PC-9 (cell line): Measurements from ENCODE around the gene SPRED2. TPM values are rescaled to one million over a fixed set of nuclear protein-coding genes. Genes with fewer than 3 reads are reported as not detected.
A peak's percentile ranks its signal among the peaks of the same experiment; 100 is the strongest.

Source experiments
- BruUV-seq: library from RNA; stranded (reverse); fragments of 400-500 nt; replicated peaks from 2 replicates; lab custom pipeline; 2021; lab: Mats Ljungman, UMichigan
- CTCF ChIA-PET: fragments of 300-600 bp; sonication (Branson Sonifier 250); formaldehyde crosslinking; loops from one replicate; lab custom pipeline; 2022; ENCODE audit warnings: antibody characterized with exemption; lab: Charles Lee
- POLR2A ChIA-PET: fragments of 300-600 bp; sonication (Branson Sonifier 250); formaldehyde crosslinking; loops from one replicate; lab custom pipeline; 2022; ENCODE audit warnings: antibody characterized with exemption; ENCODE audit not compliant: unreplicated experiment; lab: Charles Lee
- DNase-seq, 2 experiments: peaks; one replicate each; pipeline versions ENCODE4 v3.0.0 to v3.0.0-alpha.2; 2015 to 2022; ENCODE audit warnings: mixed read lengths in 1 of 2
- H2AFZ ChIP-seq: fragments of 200-600 bp; sonication (generic); 2 replicates; pipeline ENCODE4 v1.8.1; 2017; ENCODE audit warnings: antibody characterized with exemption
- H3F3A ChIP-seq: fragments of 200-600 bp; sonication (generic); 2 replicates; pipeline ENCODE4 v1.8.1; 2017; ENCODE audit warnings: antibody characterized with exemption, mild to moderate bottlenecking, low read depth; ENCODE audit not compliant: insufficient read depth
- H3K27ac ChIP-seq: fragments of 200-600 bp; sonication (generic); 2 replicates; pipeline ENCODE4 v1.6.1; 2016; ENCODE audit warnings: mixed run types
- H3K27me3 ChIP-seq: fragments of 200-600 bp; sonication (generic); 2 replicates; pipeline ENCODE4 v1.6.1; 2016; ENCODE audit warnings: low read depth, mixed run types; ENCODE audit not compliant: insufficient read depth
- H3K36me3 ChIP-seq: fragments of 200-600 bp; sonication (generic); 2 replicates; pipeline ENCODE4 v1.6.1; 2016; ENCODE audit warnings: low read depth, mixed run types
- H3K4me1 ChIP-seq: fragments of 200-600 bp; sonication (generic); replicated peaks from 2 replicates; pipeline ENCODE4 v1.6.1; 2016; ENCODE audit warnings: mixed run types; ENCODE audit not compliant: insufficient read depth
- H3K4me2 ChIP-seq: fragments of 200-600 bp; sonication (generic); 2 replicates; pipeline ENCODE4 v1.6.1; 2017; ENCODE audit warnings: mixed run types
- H3K4me3 ChIP-seq: fragments of 200-600 bp; sonication (generic); 2 replicates; pipeline ENCODE4 v1.6.1; 2016; ENCODE audit warnings: mixed run types
- H3K79me2 ChIP-seq: fragments of 200-600 bp; sonication (generic); 2 replicates; pipeline ENCODE4 v1.6.1; 2017; ENCODE audit warnings: low read depth, mixed run types
- H3K9me2 ChIP-seq: fragments of 200-600 bp; sonication (generic); 2 replicates; pipeline ENCODE4 v1.8.1; 2017; ENCODE audit warnings: mild to moderate bottlenecking; ENCODE audit not compliant: insufficient read depth
- H3K9me3 ChIP-seq: fragments of 200-600 bp; sonication (generic); 2 replicates; pipeline ENCODE4 v1.8.1; 2016; ENCODE audit warnings: low read depth; ENCODE audit not compliant: insufficient read depth
- H4K20me1 ChIP-seq: fragments of 200-600 bp; sonication (generic); 2 replicates; pipeline ENCODE4 v1.8.1; 2017; ENCODE audit not compliant: insufficient read depth
- CTCF ChIP-seq: fragments of 200-600 bp; sonication (generic); conservative IDR thresholded peaks from 2 replicates; pipeline ENCODE4 v1.6.1; 2017; ENCODE audit warnings: mixed run types, antibody characterized with exemption, mild to moderate bottlenecking, moderate library complexity
- EZH2 ChIP-seq: fragments of 200-600 bp; sonication (generic); IDR thresholded peaks from 2 replicates; pipeline ENCODE4 v1.8.0; 2017; ENCODE audit warnings: antibody characterized with exemption, low read depth
- intact Hi-C: fragments of 100-400 bp; cut with micrococcal nuclease; formaldehyde crosslinking; loops from one replicate; pipeline ENCODE4 v1.10.0; 2022; ENCODE audit not compliant: unreplicated experiment
- total RNA-seq: library from RNA; stranded (reverse); gene quantifications from 2 replicates; pipeline ENCODE4 v1.2.3, GENCODE V29; 2021

Gene SPRED2
- total RNA-seq, 1 experiment from 2014 or later, result 33.6 TPM

GRCh38 chr2:65416321-65416720 is 16.1 kb downstream of the SPRED2 start:
- H3K27me3 ChIP-seq, result no peaks in the 10 kb centered on the region
- CTCF ChIA-PET, result no interaction called here
- BruUV-seq, result no TSS peak
- H3K36me3 ChIP-seq, result no peaks in the 10 kb centered on the region
- POLR2A ChIA-PET, result no interaction called here
- no peak for DNase-seq
- peak overlapping the region; percentile 9; the same call in 1 of the 2 replicates for H3K4me2 ChIP-seq
- no peaks in the 10 kb centered on the region for H3K9me2 ChIP-seq
- no peak overlapping the region for H3K4me3 ChIP-seq
- peaks cover 36% of the 10 kb centered on the region for H3K4me1 ChIP-seq
- H3F3A ChIP-seq, result peaks cover 17% of the 10 kb centered on the region; the same call in 1 of the 2 replicates
- no peak overlapping the region for H2AFZ ChIP-seq
- intact Hi-C loops, result no loop called here
- H4K20me1 ChIP-seq, result peaks cover 8% of the 10 kb centered on the region
- TF ChIP-seq CTCF (no peak), EZH2 (no peak)
- H3K9me3 ChIP-seq, result no peaks in the 10 kb centered on the region
- no peak overlapping the region for H3K27ac ChIP-seq
- H3K79me2 ChIP-seq, result peaks cover 100% of the 10 kb centered on the region

- Histone ChIP-seq H3K79me2 (peaks cover 98% of the 10 kb centered on the region), H2AFZ (no peak overlapping the region), H3K4me1 (peaks cover 25% of the 10 kb centered on the region), H3K36me3 (no peaks in the 10 kb centered on the region), H3K27ac (no peak overlapping the region), H3F3A (peaks cover 17% of the 10 kb centered on the region; the same call in 1 of the 2 replicates), H3K4me3 (no peak overlapping the region), H3K9me2 (no peaks in the 10 kb centered on the region), H3K9me3 (no peaks in the 10 kb centered on the region), H4K20me1 (peaks cover 14% of the 10 kb centered on the region), H3K4me2 (no peak overlapping the region), H3K27me3 (no peaks in the 10 kb centered on the region)
- no TSS peak for BruUV-seq
- ChIA-PET CTCF (no interaction called here), POLR2A (no interaction called here)
- intact Hi-C loops, result no loop called here
- peak in 1 of 2 experiments; percentile 16 for DNase-seq
- TF ChIP-seq EZH2, result no peak
Measured at GRCh38 chr2:65415091-65415490, 17.3 kb downstream of the SPRED2 start.

- H4K20me1 ChIP-seq, result peaks cover 17% of the 10 kb centered on the region
- H3K36me3 ChIP-seq, result no peaks in the 10 kb centered on the region
- ChIA-PET POLR2A (interaction anchor here (0.6 kb wide), 1 partner anchor 283 kb away, joined by 3 read pairs; no protein-coding TSS in a partner anchor), CTCF (no interaction called here)
- no peak overlapping the region for H3K4me3 ChIP-seq
- TF ChIP-seq CTCF (no peak), EZH2 (no peak)
- intact Hi-C loops, result no loop called here
- H3K4me2 ChIP-seq, result no peak overlapping the region
- H3K27me3 ChIP-seq, result no peaks in the 10 kb centered on the region
- H3K4me1 ChIP-seq, result peaks cover 25% of the 10 kb centered on the region
- no peak overlapping the region for H3K27ac ChIP-seq
- BruUV-seq, result no TSS peak
- H3F3A ChIP-seq, result peaks cover 17% of the 10 kb centered on the region; the same call in 1 of the 2 replicates
- H3K9me3 ChIP-seq, result no peaks in the 10 kb centered on the region
- H2AFZ ChIP-seq, result no peak overlapping the region
- H3K79me2 ChIP-seq, result peaks cover 98% of the 10 kb centered on the region
- DNase-seq, result peak in 1 of 2 experiments; percentile 23
- H3K9me2 ChIP-seq, result no peaks in the 10 kb centered on the region
Measured at GRCh38 chr2:65413610-65414009, 18.8 kb downstream of the SPRED2 start.

GRCh38 chr2:65413106-65413505 is 19.3 kb downstream of the SPRED2 start:
- Histone ChIP-seq H3K79me2 (peaks cover 98% of the 10 kb centered on the region), H3K9me2 (no peaks in the 10 kb centered on the region), H3K4me1 (peaks cover 23% of the 10 kb centered on the region), H3K4me2 (no peak overlapping the region), H3K27ac (no peak overlapping the region), H3K36me3 (no peaks in the 10 kb centered on the region), H3F3A (peaks cover 18% of the 10 kb centered on the region; the same call in 1 of the 2 replicates), H3K4me3 (no peak overlapping the region), H3K9me3 (no peaks in the 10 kb centered on the region), H3K27me3 (no peaks in the 10 kb centered on the region), H4K20me1 (peaks cover 19% of the 10 kb centered on the region), H2AFZ (no peak overlapping the region)
- BruUV-seq, result no TSS peak
- TF ChIP-seq CTCF, result no peak
- no peak for TF ChIP-seq EZH2
- DNase-seq, result peak in 1 of 2 experiments; percentile 32
- CTCF ChIA-PET, result no interaction called here
- POLR2A ChIA-PET, result no interaction called here
- intact Hi-C loops, result no loop called here
